SK-N-SH (cell line): ENCODE measurements around the gene KRT80.

Experiments used
- CTCF ChIP-seq: fragments of 200-600 bp; sonication (generic); IDR thresholded peaks from 2 replicates; pipeline ENCODE4 v1.6.1; 2017; ENCODE audit warnings: antibody characterized with exemption, mild to moderate bottlenecking, moderate library complexity
- EP300 ChIP-seq, 2 experiments: IDR thresholded peaks; 2 replicates each; pipeline versions ENCODE4 v1.4.0 to v1.6.1; 2012; ENCODE audit warnings: borderline replicate concordance in 1 of 2, low read depth in 1 of 2, low read length in 1 of 2
- FOSL2 ChIP-seq: IDR thresholded peaks from 2 replicates; pipeline ENCODE4 v1.4.0; 2012; ENCODE audit warnings: low read depth, mild to moderate bottlenecking, moderate library complexity, borderline replicate concordance
- FOXJ3 ChIP-seq: sonication (generic); formaldehyde crosslinking; IDR thresholded peaks from 2 replicates; pipeline ENCODE4 v1.5.1; 2020; ENCODE audit warnings: mild to moderate bottlenecking, missing genetic modification reagents
- JUND ChIP-seq: IDR thresholded peaks from 2 replicates; pipeline ENCODE4 v1.4.0; 2012
- MAX ChIP-seq: IDR thresholded peaks from 2 replicates; pipeline ENCODE4 v1.4.0; 2012; ENCODE audit warnings: low read depth
- MEF2A ChIP-seq: IDR thresholded peaks from 2 replicates; pipeline ENCODE4 v1.4.0; 2012; ENCODE audit warnings: low read depth, borderline replicate concordance
- POLR2AphosphoS5 ChIP-seq: IDR thresholded peaks from 2 replicates; pipeline ENCODE4 v1.6.1; 2012; ENCODE audit warnings: low read depth, low read length

DNA sequence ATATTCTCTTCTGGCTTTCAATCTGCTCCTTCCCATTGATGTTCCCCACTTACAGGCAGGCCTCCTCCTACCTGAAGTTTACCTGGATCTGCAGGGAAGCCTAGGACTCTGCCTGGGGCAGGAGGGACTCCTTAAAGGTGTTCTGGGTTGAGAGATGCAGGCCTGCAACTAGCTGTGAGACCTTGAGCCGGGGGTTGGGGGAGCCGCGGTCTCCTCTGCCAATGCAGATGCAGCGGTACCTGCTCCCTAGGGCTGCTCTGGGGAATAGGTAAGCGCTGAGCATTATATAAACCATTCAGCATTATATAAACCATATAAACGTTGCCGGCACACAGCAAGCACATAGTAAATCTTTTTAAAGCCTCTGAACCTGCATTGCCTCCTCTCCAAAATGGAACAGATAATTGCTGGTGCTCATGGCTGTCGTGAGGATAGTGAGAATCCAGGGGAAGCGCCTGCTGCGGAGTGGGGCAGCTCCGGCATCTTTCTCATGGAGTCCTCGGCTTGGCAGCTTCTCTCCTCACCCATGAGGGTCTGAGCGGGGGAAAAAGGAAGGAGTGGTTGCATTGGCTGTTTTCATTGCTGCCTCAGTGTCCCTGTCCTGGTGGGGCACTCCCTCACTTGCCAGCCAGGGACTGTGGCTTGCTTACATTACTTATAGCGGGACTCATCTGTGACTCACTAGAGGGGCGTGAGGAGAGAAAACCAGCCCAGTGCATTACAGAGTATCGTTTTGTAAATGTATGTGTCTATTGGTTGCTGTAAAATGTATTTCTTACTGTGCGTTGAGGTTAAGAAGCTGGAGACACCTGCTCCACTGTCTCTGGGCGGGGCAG is 12.5 kb upstream of the KRT80 start:
- TF ChIP-seq CTCF (no peak), MAX (no peak), FOXJ3 (CRISPR knock-in tag) (no peak), JUND (no peak; the same call in 1 of the 2 replicates), EP300 (IDR thresholded peaks at IDR 0.05; ENCODE audit: borderline replicate concordance in 1 of 2, low read depth in 1 of 2, low read length in 1 of 2) (no peak), MEF2A (no peak), POLR2AphosphoS5 (no peak), FOSL2 (peak; percentile 66; the same call in 1 of the 2 replicates)
